Spleen (tissue), 11 donors: ENCODE data around the gene RRM1. TPM values are rescaled to one million over a fixed set of nuclear protein-coding genes. Genes with fewer than 3 reads are reported as not detected.

Experiments used
- DNase-seq: peaks from one replicate; pipeline ENCODE4 v3.0.0-alpha.2; 2020
- H3K27ac ChIP-seq, 8 donors: fragments of 200-600 bp; sonication (generic) in 7 of 8; 1 replicate in 4 of 8; 2 replicates in 4 of 8; pipeline versions ENCODE4 v1.5.0 to v1.8.0; 2016 to 2021; ENCODE audit warnings: inconsistent platforms in 4 of 8, mild to moderate bottlenecking in 4 of 8, moderate library complexity in 1 of 8
- H3K27me3 ChIP-seq, 7 donors: fragments of 200-600 bp; sonication (generic) in 6 of 7; replicated peaks in 1 of 7; 1 replicate in 4 of 7; 2 replicates in 3 of 7; pipeline versions ENCODE4 v1.5.0 to v1.8.0; 2016 to 2021; ENCODE audit warnings: inconsistent platforms in 3 of 7, mild to moderate bottlenecking in 1 of 7
- H3K36me3 ChIP-seq, 6 donors: fragments of 200-600 bp; sonication (generic) in 5 of 6; 1 replicate in 4 of 6; 2 replicates in 2 of 6; pipeline versions ENCODE4 v1.5.0 to v1.8.0; 2016 to 2021; ENCODE audit warnings: inconsistent platforms in 2 of 6
- H3K4me1 ChIP-seq, 6 donors: fragments of 200-600 bp; sonication (generic) in 5 of 6; 1 replicate in 3 of 6; 2 replicates in 3 of 6; pipeline versions ENCODE4 v1.5.0 to v1.8.0; 2016 to 2021; ENCODE audit warnings: inconsistent platforms in 3 of 6
- H3K4me3 ChIP-seq, 8 donors: fragments of 200-600 bp; sonication (generic) in 7 of 8; 1 replicate in 4 of 8; 2 replicates in 4 of 8; pipeline versions ENCODE4 v1.5.0 to v1.8.0; 2016 to 2021; ENCODE audit warnings: inconsistent platforms in 4 of 8, mild to moderate bottlenecking in 4 of 8, moderate library complexity in 2 of 8
- H3K9me3 ChIP-seq, 8 donors: fragments of 200-600 bp; sonication (generic) in 7 of 8; 1 replicate in 4 of 8; 2 replicates in 4 of 8; pipeline versions ENCODE4 v1.5.0 to v1.8.0; 2016 to 2021; ENCODE audit warnings: inconsistent platforms in 4 of 8
- POLR2A ChIP-seq, 3 donors: fragments of 450-650 bp; IDR thresholded peaks; one replicate each; pipeline ENCODE4 v1.5.1; 2017; ENCODE audit warnings: antibody characterized with exemption in 3 of 3, mild to moderate bottlenecking in 1 of 3
- POLR2AphosphoS5 ChIP-seq, 3 donors: sonication (generic); formaldehyde crosslinking; IDR thresholded peaks; one replicate each; pipeline ENCODE4 v1.5.1; 2017; ENCODE audit warnings: antibody characterized with exemption in 3 of 3
- WGBS, 5 donors: extraction: QIAGEN DNeasy Blood & Tissue Kit in 3 of 5; methylation state at CpG; one replicate each; pipeline versions ENCODE4 v1.1.5 to v1.1.7; 2013 to 2018; 5-methylcytosine and 5-hydroxymethylcytosine counted together
- intact Hi-C: fragments of 100-400 bp; cut with DNase I; formaldehyde crosslinking; loops from one replicate; pipeline ENCODE4 v1.15.0; 2023; ENCODE audit warnings: low total_unique reads
- polyA plus RNA-seq, 3 donors: library from polyadenylated mRNA; stranded (reverse); fragments of 200-250 nt; gene quantifications; one replicate each; pipeline ENCODE4 v1.2.1, GENCODE V29; 2013
- total RNA-seq, 7 donors: library from RNA; depleted of rRNA in 3 of 7; stranded (reverse); fragments of >200 nt in 3 of 7; fragmentation: NEBNext Ultra II Directional in 4 of 7; extraction: Animal tissue kit (Norgen Biotek cat#: 25700) in 4 of 7; gene quantifications; one replicate each; pipeline versions ENCODE4 v1.1.0 to v1.2.1, GENCODE V29; 2016 to 2021
- TF ChIP-seq, protein P1 (sequence below), 11 experiments: fragments of 200-600 bp in 7 of 11; fragments of 450-650 bp in 4 of 11; sonication (generic) in 4 of 11; IDR thresholded peaks in 8 of 11; conservative IDR thresholded peaks in 3 of 11; 1 replicate in 7 of 11; 2 replicates in 4 of 11; pipeline versions ENCODE4 v1.4.0 to v1.8.0; 2016 to 2021; ENCODE audit warnings: antibody characterized with exemption in 11 of 11, inconsistent platforms in 4 of 11, mild to moderate bottlenecking in 1 of 11
- donor health status: healthy with polysubstance abuse.
- donor health status: DM: no; HTN: no; CAD: no; lungs with moderate emphysema.
- donor health status: DM: no; HTN: no; CAD: no.
- donor health status: Bipolar disorder and iron deficiency.
- donor health status: healthy.
- donor health status: DM: no; HTN: no; CAD: no.
- donor health status: DM: yes; HTN: yes; CAD: no.

Gene RRM1
- total and polyA plus RNA-seq, 10 donors: 6.6 to 37.6 (median 24.1) TPM

DNA sequence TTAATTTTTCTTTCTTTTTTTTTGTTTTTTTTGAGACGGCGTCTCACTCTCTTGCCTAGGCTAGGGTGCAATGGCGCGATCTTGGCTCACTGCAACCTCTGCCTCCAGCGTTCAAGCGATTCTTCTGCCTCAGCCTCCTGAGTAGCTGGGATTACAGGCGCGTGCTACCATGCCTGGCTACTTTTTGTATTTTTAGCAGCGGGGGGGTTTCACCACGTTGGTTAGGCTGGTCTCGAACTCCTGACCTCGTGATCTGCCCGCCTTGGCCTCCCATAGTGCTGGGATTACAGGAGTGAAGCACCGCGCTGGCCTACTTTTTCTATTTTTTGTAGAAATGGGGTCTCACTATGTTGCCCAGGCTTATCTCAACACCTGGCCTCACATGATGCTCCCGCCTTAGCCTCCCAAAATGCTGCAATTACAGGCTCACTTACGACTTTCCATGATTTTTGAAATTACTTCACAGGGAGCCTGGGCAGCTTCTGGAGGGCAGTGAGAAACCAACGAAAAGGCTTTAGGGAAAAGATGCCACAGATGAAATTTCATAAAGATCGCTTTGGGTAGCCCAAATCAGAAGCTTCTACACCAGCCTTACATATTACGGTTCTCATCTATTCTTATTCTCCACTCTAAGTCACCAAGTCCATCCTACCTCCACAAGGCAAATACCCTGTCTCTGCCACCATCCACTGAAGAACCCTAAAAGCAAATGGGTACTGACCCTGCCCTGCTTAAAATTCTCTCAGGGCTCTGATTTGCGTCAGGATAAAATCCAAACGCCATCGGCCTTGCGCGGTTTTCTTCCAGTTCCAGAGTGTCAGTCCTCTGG, 866 bp upstream of the RRM1 start:
- H3K9me3 ChIP-seq: no peaks in the 10 kb centered on the region
- peak overlapping the region; percentile 84 to 95 (median 92) for H3K27ac ChIP-seq
- peaks cover 0 to 39% (median 9%) of the 10 kb centered on the region in 6 donors for H3K36me3 ChIP-seq
- intact Hi-C loops: no loop called here
- WGBS, 5 donors: 72 to 76% (median 74%) methylated on average over 25 of the region's 25 CpGs
- DNase-seq: no peak
- TF ChIP-seq POLR2A (IDR thresholded peaks at IDR 0.05) (no peak), POLR2AphosphoS5 (IDR thresholded peaks at IDR 0.05) (no peak)
- TF ChIP-seq, protein P1, sequence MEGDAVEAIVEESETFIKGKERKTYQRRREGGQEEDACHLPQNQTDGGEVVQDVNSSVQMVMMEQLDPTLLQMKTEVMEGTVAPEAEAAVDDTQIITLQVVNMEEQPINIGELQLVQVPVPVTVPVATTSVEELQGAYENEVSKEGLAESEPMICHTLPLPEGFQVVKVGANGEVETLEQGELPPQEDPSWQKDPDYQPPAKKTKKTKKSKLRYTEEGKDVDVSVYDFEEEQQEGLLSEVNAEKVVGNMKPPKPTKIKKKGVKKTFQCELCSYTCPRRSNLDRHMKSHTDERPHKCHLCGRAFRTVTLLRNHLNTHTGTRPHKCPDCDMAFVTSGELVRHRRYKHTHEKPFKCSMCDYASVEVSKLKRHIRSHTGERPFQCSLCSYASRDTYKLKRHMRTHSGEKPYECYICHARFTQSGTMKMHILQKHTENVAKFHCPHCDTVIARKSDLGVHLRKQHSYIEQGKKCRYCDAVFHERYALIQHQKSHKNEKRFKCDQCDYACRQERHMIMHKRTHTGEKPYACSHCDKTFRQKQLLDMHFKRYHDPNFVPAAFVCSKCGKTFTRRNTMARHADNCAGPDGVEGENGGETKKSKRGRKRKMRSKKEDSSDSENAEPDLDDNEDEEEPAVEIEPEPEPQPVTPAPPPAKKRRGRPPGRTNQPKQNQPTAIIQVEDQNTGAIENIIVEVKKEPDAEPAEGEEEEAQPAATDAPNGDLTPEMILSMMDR (IDR thresholded peaks at IDR 0.05 in 8 of 11, conservative IDR thresholded peaks at IDR 0.05 in 3 of 11): no peak
- no peaks in the 10 kb centered on the region for H3K27me3 ChIP-seq
- peak overlapping the region; percentile 74 to 91 (median 82) for H3K4me3 ChIP-seq
- peaks cover 13 to 73% (median 36%) of the 10 kb centered on the region in 6 donors for H3K4me1 ChIP-seq

DNA sequence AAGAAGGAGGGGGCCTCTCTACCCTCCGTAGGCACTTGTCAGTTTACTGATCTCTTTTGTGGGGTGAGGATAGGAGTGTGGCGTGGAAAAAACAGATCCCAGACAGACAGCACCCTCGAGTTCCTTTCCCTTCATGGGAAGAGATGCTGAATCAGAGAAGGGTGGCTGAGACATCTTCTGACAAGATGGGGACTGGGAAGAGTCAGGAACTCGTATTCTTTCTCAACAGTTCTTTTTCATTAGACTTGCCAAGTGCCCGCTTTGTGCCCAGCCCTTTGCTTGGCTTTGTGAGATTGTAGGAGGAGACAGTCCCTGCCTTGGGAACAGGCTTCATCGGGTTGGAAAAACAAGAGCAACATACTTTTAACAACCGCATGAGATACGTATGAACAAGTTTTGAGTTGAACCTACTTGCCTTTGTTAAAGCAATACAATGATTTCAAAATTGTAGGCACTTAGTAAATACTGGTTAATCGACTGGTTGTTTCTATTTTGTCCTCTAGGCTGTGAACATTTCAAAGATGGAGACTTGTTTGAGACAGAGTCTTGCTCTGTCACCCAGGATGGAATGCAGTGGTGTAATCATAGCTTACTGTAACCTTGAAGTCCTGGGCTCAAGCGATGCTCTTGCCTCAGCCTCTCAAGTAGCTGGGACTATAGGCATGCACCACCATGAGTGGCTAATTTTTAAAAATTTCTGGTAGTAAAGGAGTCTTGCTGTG, 1.1 kb downstream of the RRM1 start:
- Histone ChIP-seq H3K4me1 (peaks cover 13 to 90% (median 36%) of the 10 kb centered on the region in 6 donors), H3K36me3 (peaks cover 0 to 20% (median 6%) of the 10 kb centered on the region in 6 donors), H3K27me3 (no peaks in the 10 kb centered on the region), H3K4me3 (peak overlapping the region; percentile 74 to 91 (median 82)), H3K9me3 (no peaks in the 10 kb centered on the region), H3K27ac (peak overlapping the region in 7 of 8 donors; percentile 89 to 95 (median 93))
- intact Hi-C loops: no loop called here
- DNase-seq: no peak
- TF ChIP-seq POLR2A (IDR thresholded peaks at IDR 0.05) (no peak), POLR2AphosphoS5 (IDR thresholded peaks at IDR 0.05) (no peak)
- TF ChIP-seq, protein P1 (IDR thresholded peaks at IDR 0.05 in 8 of 11, conservative IDR thresholded peaks at IDR 0.05 in 3 of 11): no peak
- WGBS, 5 donors: 16 to 31% (median 18%) methylated on average over 10 of the region's 10 CpGs

DNA sequence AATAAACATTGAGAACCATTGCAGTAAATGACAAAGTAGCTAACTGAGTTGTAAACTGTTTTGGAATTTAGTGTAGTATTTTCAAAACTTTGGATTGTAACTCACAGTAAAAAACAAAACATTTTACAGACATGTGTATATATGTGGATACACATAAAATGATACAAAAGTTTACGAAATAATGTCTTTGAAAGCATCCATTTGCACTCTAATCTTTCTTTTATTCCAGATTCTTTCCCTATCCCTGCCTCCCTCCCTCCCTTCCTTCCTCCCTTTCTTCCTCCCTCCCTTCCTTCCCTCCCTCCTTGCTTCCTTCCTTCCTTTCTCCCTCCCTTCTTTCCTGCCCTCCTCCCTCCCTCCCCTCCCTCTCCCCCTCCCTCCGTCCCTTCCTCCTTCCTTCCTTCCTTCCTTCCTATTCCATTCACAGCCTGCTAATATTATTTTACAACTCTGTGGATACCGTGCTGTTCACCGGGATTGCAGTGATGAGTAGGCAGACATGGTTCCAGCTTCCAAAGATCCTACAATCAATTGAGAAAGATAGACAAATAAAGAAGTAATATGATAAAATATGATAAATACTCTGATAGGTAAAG, 3.5 kb downstream of the RRM1 start:
- H3K36me3 ChIP-seq: peaks cover 0 to 16% (median 3%) of the 10 kb centered on the region in 6 donors
- TF ChIP-seq POLR2A (IDR thresholded peaks at IDR 0.05) (no peak), POLR2AphosphoS5 (IDR thresholded peaks at IDR 0.05) (no peak)
- TF ChIP-seq, protein P1 (IDR thresholded peaks at IDR 0.05 in 8 of 11, conservative IDR thresholded peaks at IDR 0.05 in 3 of 11): no peak
- H3K9me3 ChIP-seq: no peaks in the 10 kb centered on the region
- H3K27me3 ChIP-seq: no peaks in the 10 kb centered on the region
- intact Hi-C loops: no loop called here
- H3K4me3 ChIP-seq: no peak overlapping the region
- 64 to 81% (median 68%) methylated on average over 4 of the region's 4 CpGs for WGBS, 5 donors
- H3K27ac ChIP-seq: no peak overlapping the region
- H3K4me1 ChIP-seq: peaks cover 13 to 73% (median 36%) of the 10 kb centered on the region in 6 donors
- no peak for DNase-seq
